D721Med (cell line): ENCODE measurements around the gene ZNF346.

Source experiments
- DNase-seq: peaks from one replicate; pipeline ENCODE4 v3.0.0; 2011; ENCODE audit warnings: low spot score; ENCODE audit not compliant: insufficient read length
- FAIRE-seq: peaks from 2 replicates; lab custom pipeline; 2011; peaks lifted over from hg19 to GRCh38; lab: Jason Lieb, UNC
- TF ChIP-seq, protein P1 (sequence below): IDR thresholded peaks from 2 replicates; pipeline ENCODE4 v1.5.1; 2012; ENCODE audit warnings: mild to moderate bottlenecking, control low read depth; ENCODE audit not compliant: insufficient read depth; ENCODE audit errors: missing control alignments

ZNF346 gene

DNA sequence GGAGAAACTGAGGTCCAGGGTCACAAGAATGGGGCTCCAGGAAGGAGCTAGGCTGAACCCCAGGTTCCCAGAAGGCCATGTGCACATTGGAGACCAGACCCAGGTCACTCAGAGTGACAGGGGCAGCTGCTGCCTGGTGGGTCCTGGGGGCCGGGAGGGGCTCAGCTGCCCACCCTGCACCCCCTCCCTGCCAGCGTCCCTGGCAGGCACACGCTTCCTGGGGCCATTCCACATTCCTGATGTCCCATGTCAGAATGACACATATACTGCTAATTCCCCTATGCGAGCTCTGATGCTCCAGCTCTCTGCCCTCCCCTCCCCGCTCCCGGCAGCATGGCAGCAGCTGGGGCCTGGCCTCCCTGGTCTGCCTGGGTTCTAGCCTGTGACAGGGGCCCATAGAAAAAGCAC is 78.2 kb downstream of the ZNF346 start:
- FAIRE-seq (no peak), DNase-seq (no peak)
- TF ChIP-seq, protein P1, sequence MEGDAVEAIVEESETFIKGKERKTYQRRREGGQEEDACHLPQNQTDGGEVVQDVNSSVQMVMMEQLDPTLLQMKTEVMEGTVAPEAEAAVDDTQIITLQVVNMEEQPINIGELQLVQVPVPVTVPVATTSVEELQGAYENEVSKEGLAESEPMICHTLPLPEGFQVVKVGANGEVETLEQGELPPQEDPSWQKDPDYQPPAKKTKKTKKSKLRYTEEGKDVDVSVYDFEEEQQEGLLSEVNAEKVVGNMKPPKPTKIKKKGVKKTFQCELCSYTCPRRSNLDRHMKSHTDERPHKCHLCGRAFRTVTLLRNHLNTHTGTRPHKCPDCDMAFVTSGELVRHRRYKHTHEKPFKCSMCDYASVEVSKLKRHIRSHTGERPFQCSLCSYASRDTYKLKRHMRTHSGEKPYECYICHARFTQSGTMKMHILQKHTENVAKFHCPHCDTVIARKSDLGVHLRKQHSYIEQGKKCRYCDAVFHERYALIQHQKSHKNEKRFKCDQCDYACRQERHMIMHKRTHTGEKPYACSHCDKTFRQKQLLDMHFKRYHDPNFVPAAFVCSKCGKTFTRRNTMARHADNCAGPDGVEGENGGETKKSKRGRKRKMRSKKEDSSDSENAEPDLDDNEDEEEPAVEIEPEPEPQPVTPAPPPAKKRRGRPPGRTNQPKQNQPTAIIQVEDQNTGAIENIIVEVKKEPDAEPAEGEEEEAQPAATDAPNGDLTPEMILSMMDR: no peak

DNA sequence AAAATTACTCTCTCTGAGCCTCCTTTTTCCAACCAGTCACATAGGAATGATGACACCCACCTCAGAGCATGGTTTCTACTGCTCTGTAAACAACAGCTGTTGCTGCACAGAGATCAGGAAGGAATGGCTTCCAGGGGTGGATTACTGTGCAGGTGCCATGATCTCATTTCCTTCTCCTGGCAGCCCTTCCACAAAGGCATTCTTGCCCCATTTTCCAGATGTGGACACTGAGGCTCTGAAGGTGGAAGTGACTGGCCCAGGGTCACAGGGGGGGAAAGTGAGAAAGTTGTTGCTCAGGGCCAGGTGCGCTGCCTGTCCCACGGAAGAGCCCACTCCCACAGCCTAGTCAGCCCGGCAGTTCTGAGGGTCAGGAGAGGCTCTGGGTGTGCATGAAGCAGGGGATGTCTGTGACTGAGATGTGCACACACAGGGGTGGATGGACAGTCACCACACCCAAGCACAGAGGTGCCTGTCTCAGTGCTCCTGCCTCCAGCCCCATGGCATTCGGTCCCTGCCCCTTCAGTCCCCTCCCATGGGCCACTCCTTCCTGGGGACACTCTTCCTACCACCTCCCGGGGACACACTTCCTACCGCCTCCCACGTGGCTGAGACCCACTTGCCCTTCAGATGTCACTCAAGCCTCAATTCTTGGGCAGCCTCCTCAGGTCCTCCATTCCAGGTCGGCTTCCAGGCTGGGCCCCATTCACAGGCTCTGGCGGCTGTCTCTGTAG is 81.2 kb downstream of the ZNF346 start:
- DNase-seq (no peak), FAIRE-seq (no peak)
- TF ChIP-seq, protein P1: no peak

DNA sequence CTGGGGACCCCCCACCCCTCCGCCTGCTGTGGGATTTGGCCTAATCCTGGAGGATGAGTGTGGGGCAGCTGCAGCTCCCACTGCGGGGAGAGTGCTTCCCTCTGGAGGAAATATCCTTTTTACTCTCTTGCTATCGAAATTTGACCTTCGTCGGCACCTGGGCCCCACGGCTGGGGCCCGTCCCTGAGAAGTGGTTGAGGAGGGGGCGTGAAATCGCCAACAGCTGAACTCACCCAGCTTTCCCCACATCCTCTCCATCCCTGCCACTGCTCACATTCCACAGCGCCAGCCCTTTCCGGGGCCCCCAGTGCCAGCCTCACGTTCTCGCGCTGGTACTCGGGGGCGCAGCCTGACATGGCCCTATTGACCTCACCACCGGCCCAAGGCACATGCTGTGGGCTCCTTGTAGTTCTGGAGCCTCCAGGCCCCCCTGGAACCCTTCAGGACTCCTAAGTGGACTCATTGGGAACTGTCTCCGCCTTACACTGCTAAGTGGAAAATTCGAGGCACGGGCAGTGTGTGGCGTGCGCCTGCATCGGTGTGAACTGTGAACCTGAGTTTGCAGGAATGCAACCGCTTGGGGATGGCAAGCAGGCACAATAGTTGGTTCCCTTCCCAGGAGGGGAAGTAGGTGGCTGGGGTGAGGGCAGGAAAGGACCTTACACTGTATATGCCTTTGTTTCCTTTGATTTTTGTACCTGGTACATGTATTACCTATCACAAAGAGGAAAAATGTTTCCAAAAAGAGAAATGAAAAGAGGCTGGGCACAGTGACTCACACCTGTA is 83.4 kb downstream of the ZNF346 start:
- no peak for DNase-seq

DNA sequence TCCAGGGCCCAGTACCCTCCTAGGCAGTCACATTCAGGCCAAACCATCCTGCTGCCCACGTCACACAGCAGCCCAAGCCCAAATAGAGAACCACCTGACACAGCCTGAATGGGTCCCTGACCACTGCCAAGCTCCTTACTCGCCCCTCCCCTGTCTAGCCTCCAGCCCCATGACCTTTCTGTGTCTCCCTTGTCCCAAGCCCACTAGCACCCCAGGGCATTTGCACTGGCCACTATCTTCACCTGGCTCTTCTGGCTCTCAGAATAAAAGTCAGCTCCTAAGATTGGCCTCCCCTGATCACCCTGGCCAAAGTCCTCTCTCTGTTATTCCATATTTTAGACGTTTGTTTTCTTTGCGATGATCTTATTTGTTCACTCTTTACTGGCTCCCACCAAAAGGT is 84.7 kb downstream of the ZNF346 start:
- FAIRE-seq: no peak
- TF ChIP-seq, protein P1: no peak
- no peak for DNase-seq

More for the DNA sequence above, 83.4 kb downstream of the ZNF346 start:
- TF ChIP-seq, protein P1: no peak
- no peak for FAIRE-seq

DNA sequence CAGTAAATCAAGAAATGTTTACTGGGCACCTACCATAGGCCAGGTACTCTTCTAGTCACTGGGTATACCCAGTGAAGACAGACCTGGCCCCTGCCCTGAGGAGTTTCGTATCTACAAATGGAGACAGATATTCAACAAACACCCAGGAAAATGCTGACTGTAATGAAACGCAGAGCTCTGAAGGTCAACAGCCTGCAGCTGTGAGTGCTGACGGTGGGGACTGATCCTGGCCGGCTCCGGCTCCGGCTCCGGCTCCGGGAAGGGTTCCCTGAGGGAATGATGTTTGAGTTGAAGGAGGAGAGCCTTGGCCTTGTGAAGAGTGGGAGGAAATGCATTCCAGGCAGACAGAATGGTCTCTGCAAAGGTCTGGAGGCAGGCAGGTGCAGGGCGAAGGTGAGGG is 87.3 kb downstream of the ZNF346 start:
- FAIRE-seq: no peak
- DNase-seq: no peak
- TF ChIP-seq, protein P1: no peak

DNA sequence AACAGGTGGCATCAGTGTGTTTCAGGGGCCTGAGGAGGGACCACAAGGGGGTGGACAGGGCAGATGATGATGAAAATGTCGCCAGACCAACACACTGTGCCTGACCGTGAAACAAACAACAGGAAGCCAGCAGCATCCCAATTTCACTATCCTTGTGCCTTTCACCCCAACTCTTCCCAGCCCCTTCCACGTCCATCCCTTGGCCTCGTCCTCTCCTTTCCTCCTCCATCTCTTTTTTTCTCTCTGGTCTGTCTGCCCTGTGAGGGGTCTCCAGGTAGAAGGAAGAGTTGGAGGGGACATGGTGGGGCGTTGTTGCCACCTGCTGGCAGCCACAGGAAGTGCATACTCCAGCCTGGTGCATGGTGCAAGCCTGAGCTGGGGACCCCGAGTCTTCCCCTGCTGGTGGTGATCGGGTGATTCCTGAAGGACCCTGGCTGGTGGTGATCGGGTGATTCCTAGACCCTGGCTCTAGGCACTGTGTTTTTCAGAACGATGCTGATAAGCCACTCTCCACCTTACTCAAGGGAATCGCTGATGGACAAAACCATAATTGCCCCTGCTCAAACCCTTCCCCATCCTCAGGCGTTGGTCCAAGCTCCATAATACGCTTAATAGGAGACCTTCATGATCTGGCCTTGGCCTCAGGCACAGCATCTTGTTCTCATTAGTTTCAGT is 89.4 kb downstream of the ZNF346 start:
- FAIRE-seq (no peak), DNase-seq (peak; percentile 65)

More for the DNA sequence above, 89.4 kb downstream of the ZNF346 start:
- TF ChIP-seq, protein P1: peak; percentile 91
